H1 (cell line): ENCODE results near the gene PACS1. TPM values are rescaled to one million over a fixed set of nuclear protein-coding genes. Genes with fewer than 3 reads are reported as not detected.
A peak's percentile ranks its signal among the peaks of the same experiment; 100 is the strongest.

Experiments used
- ASH2L ChIP-seq: fragments of 200-600, 300-600 bp; sonication (generic); IDR thresholded peaks from one replicate; pipeline ENCODE4 v1.7.1; 2017; ENCODE audit warnings: low read length
- ATF3 ChIP-seq: IDR thresholded peaks from 2 replicates; pipeline ENCODE4 v1.6.1; 2011; ENCODE audit warnings: low read depth, mild to moderate bottlenecking, low read length; ENCODE audit not compliant: insufficient read depth
- BRCA1 ChIP-seq: IDR thresholded peaks from 2 replicates; pipeline ENCODE4 v1.6.1; 2012; ENCODE audit warnings: low read depth, low read length, improper control_type of control experiment
- CBX8 ChIP-seq: fragments of 300-800, 300-1000 bp; sonication (generic); IDR thresholded peaks from 2 replicates; pipeline ENCODE4 v1.7.1; 2016; ENCODE audit warnings: low read depth, low read length, borderline replicate concordance
- CEBPB ChIP-seq: IDR thresholded peaks from 2 replicates; pipeline ENCODE4 v1.6.1; 2012; ENCODE audit warnings: low read depth, low read length
- CREB1 ChIP-seq: IDR thresholded peaks from 2 replicates; pipeline ENCODE4 v1.6.1; 2012; ENCODE audit warnings: inconsistent platforms
- CTCF ChIP-seq, 3 experiments: IDR thresholded peaks; 1 replicate in 2 of 3; 2 replicates in 1 of 3; pipeline versions ENCODE4 v1.5.1 to v1.6.1; 2011; ENCODE audit warnings: low read length in 3 of 3, mild to moderate bottlenecking in 3 of 3, inconsistent platforms in 2 of 3, low read depth in 1 of 3, moderate library complexity in 1 of 3; ENCODE audit not compliant: insufficient read depth in 1 of 3; ENCODE audit errors: control extremely low read depth in 1 of 3
- GTF2F1 ChIP-seq: IDR thresholded peaks from 2 replicates; pipeline ENCODE4 v1.6.1; 2012; ENCODE audit warnings: low read depth, low read length, improper control_type of control experiment, borderline replicate concordance
- KDM1A ChIP-seq: fragments of 200-600, 300-600 bp; sonication (generic); IDR thresholded peaks from 2 replicates; pipeline ENCODE4 v1.7.1; 2016; ENCODE audit warnings: mild to moderate bottlenecking, low read length, borderline replicate concordance
- MAFK ChIP-seq: IDR thresholded peaks from 2 replicates; pipeline ENCODE4 v1.6.1; 2012; ENCODE audit warnings: low read depth, mild to moderate bottlenecking, improper control_type of control experiment, low read length
- RAD21 ChIP-seq, 2 experiments: IDR thresholded peaks in 1 of 2; conservative IDR thresholded peaks in 1 of 2; 2 replicates each; pipeline ENCODE4 v1.6.1; 2011; ENCODE audit warnings: low read depth in 2 of 2, low read length in 2 of 2, improper control_type of control experiment in 1 of 2, inconsistent platforms in 1 of 2, mild to moderate bottlenecking in 1 of 2, moderate library complexity in 1 of 2
- SIN3A ChIP-seq, 2 experiments: IDR thresholded peaks in 1 of 2; conservative IDR thresholded peaks in 1 of 2; 2 replicates each; pipeline ENCODE4 v1.6.1; 2011 to 2012; ENCODE audit warnings: low read length in 2 of 2, improper control_type of control experiment in 1 of 2, low read depth in 1 of 2, mild to moderate bottlenecking in 1 of 2
- SUZ12 ChIP-seq: fragments of 200-600 bp; sonication (generic); IDR thresholded peaks from 2 replicates; pipeline ENCODE4 v1.6.1; 2012; ENCODE audit warnings: mild to moderate bottlenecking, inconsistent platforms, low read length, moderate library complexity, mixed read lengths
- TBP ChIP-seq: IDR thresholded peaks from 2 replicates; pipeline ENCODE4 v1.6.1; 2011; ENCODE audit warnings: low read depth, low read length, improper control_type of control experiment
- polyA plus RNA-seq, 7 experiments: library from polyadenylated mRNA; depleted of rRNA in 3 of 7; stranded (reverse) in 5 of 7; unstranded in 2 of 7; fragments of >200 nt in 5 of 7; fragments of 200-250 nt in 2 of 7; gene quantifications; 1 replicate in 5 of 7; 2 replicates in 1 of 7; 4 replicates in 1 of 7; pipeline versions ENCODE4 v1.2.1 to v1.2.3, GENCODE V29; 2011 to 2013; ENCODE audit warnings: missing spikeins in 2 of 7, mixed read lengths in 2 of 7
- total RNA-seq: library from RNA; stranded (reverse); fragmentation: NEBNext Ultra II Directional; extraction: Animal tissue kit (Norgen Biotek cat#: 25700); gene quantifications from 2 replicates; pipeline ENCODE4 v1.2.1, GENCODE V29; 2021
- TF ChIP-seq, protein P1 (sequence below): IDR thresholded peaks from 2 replicates; pipeline ENCODE4 v1.6.1; 2011; ENCODE audit warnings: low read length, improper control_type of control experiment

Gene PACS1
- total and polyA plus RNA-seq, 2 of the 8 experiments (the other 6 are each of a cell fraction or from before 2014, with no cell fraction given) = 11.5 to 36.0 TPM

GRCh38 chr11:66222358-66223149 lies 152.5 kb downstream of the PACS1 start (continued):
- peak; percentile 32; the same call in 1 of the 2 replicates for TF ChIP-seq BRCA1
- peak; percentile 37 for TF ChIP-seq ASH2L
- TF ChIP-seq CBX8 = no peak
- TF ChIP-seq ATF3 = peak; percentile 96
- TF ChIP-seq SIN3A (conservative IDR thresholded peaks at IDR 0.05 in 1 of 2, IDR thresholded peaks at IDR 0.05 in 1 of 2; ENCODE audit: low read depth in 1 of 2, low read length in 2 of 2) = peak in 1 of 2 experiments; percentile 91; a peak in 2 of 4 replicates
- peak; percentile 77 for TF ChIP-seq TBP
- TF ChIP-seq MAFK = peak; percentile 5; the same call in 1 of the 2 replicates
- TF ChIP-seq, protein P1, sequence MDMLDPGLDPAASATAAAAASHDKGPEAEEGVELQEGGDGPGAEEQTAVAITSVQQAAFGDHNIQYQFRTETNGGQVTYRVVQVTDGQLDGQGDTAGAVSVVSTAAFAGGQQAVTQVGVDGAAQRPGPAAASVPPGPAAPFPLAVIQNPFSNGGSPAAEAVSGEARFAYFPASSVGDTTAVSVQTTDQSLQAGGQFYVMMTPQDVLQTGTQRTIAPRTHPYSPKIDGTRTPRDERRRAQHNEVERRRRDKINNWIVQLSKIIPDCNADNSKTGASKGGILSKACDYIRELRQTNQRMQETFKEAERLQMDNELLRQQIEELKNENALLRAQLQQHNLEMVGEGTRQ = peak; percentile 89
- TF ChIP-seq GTF2F1 = peak; percentile 81; the same call in 1 of the 2 replicates
- peak; percentile 87 for TF ChIP-seq CREB1
- TF ChIP-seq CEBPB = peak; percentile 87
- TF ChIP-seq SUZ12 = no peak
- TF ChIP-seq CTCF (IDR thresholded peaks at IDR 0.05; ENCODE audit: control extremely low read depth in 1 of 3, insufficient read depth in 1 of 3, low read depth in 1 of 3, low read length in 3 of 3) = peak; percentile 100
- peak; percentile 95 to 97 for TF ChIP-seq RAD21 (IDR thresholded peaks at IDR 0.05 in 1 of 2, conservative IDR thresholded peaks at IDR 0.05 in 1 of 2; ENCODE audit: low read depth in 2 of 2, low read length in 2 of 2)
- no peak for TF ChIP-seq KDM1A
- TF ChIP-seq, all 59 proteins: peak for 17
